Measurements from ENCODE around the gene BANK1. TPM values are rescaled to one million over a fixed set of nuclear protein-coding genes. Genes with fewer than 3 reads are reported as not detected.

The BANK1 gene
- total RNA-seq, 1 experiment from 2014 or later = 2.2 TPM

DNA sequence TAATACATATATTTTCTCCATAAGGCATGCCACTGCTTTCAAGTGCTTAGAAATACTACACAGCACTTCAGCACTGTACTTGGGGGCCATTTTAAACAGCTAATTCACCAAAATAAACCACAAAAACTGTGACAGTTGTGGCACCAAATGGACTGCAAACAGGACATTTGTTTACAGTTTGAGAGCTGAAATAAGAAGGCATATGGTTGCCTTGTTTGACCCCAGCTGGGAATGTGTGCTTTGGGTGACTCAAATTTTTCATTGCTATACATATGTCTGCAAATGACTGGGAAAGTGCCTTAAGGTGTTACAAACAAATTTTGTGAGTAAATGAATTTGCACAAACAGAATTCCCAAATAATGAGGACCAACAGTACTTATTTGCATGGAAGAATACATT lies 124.2 kb downstream of the BANK1 start:
- H4K20me1 ChIP-seq (ENCODE audit: insufficient read depth) = no peaks in the 10 kb centered on the region
- no peak overlapping the region for H3K4me3 ChIP-seq
- no peaks in the 10 kb centered on the region for H3K27me3 ChIP-seq (ENCODE audit: insufficient read depth, low read depth)
- BruUV-seq (replicated peaks) = no TSS peak
- CTCF ChIA-PET = no interaction called here
- H3K9me3 ChIP-seq (ENCODE audit: insufficient read depth, low read depth) = no peaks in the 10 kb centered on the region
- H3K27ac ChIP-seq = no peak overlapping the region
- TF ChIP-seq, protein P1, sequence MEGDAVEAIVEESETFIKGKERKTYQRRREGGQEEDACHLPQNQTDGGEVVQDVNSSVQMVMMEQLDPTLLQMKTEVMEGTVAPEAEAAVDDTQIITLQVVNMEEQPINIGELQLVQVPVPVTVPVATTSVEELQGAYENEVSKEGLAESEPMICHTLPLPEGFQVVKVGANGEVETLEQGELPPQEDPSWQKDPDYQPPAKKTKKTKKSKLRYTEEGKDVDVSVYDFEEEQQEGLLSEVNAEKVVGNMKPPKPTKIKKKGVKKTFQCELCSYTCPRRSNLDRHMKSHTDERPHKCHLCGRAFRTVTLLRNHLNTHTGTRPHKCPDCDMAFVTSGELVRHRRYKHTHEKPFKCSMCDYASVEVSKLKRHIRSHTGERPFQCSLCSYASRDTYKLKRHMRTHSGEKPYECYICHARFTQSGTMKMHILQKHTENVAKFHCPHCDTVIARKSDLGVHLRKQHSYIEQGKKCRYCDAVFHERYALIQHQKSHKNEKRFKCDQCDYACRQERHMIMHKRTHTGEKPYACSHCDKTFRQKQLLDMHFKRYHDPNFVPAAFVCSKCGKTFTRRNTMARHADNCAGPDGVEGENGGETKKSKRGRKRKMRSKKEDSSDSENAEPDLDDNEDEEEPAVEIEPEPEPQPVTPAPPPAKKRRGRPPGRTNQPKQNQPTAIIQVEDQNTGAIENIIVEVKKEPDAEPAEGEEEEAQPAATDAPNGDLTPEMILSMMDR (conservative IDR thresholded peaks at IDR 0.05) = no peak
- TF ChIP-seq EZH2 (IDR thresholded peaks at IDR 0.05; ENCODE audit: low read depth) = no peak
- H3K79me2 ChIP-seq (ENCODE audit: low read depth) = no peaks in the 10 kb centered on the region
- no peaks in the 10 kb centered on the region for H3K4me1 ChIP-seq (replicated peaks; ENCODE audit: insufficient read depth)
- H3K4me2 ChIP-seq = no peak overlapping the region
- no peak overlapping the region for H2AFZ ChIP-seq
- no peak for DNase-seq
- no peaks in the 10 kb centered on the region for H3K9me2 ChIP-seq (ENCODE audit: insufficient read depth)
- POLR2A ChIA-PET (ENCODE audit: unreplicated experiment) = no interaction called here
- no peaks in the 10 kb centered on the region for H3K36me3 ChIP-seq (ENCODE audit: low read depth)
- intact Hi-C loops (cut with micrococcal nuclease; ENCODE audit: unreplicated experiment) = no loop called here
- H3F3A ChIP-seq (ENCODE audit: insufficient read depth, low read depth) = no peaks in the 10 kb centered on the region

DNA sequence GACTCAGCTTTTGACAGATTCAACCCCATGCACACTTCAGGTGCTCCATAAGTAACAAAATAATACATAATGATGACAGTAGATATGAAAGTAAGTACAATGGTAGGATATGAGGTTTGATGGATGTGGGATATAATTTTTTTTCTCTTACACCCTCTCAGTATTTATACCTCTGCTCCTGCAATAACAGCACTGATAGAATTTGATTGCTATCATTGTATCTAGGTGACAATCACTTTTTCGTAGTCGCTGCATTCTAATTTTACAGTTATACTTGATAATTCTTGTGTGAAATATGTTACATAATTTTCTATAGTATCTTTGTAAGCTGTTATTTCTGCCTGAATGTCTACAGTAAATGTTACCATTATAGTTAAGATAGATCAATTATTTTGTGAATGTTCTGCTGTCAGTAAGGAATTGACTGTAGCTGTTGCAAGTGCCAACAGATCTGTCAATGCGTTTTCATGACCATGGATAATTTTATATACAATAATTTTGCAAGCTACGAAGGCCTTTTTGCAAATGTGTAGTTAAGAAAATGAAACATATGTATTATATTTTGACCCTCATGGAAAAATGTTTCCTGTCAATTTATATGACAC lies 128.9 kb downstream of the BANK1 start:
- Histone ChIP-seq H3K27me3 (ENCODE audit: insufficient read depth, low read depth) (no peaks in the 10 kb centered on the region), H3K4me3 (no peak overlapping the region), H3K4me1 (replicated peaks; ENCODE audit: insufficient read depth) (no peaks in the 10 kb centered on the region), H3F3A (ENCODE audit: insufficient read depth, low read depth) (no peaks in the 10 kb centered on the region), H3K4me2 (no peak overlapping the region), H4K20me1 (ENCODE audit: insufficient read depth) (no peaks in the 10 kb centered on the region), H2AFZ (no peak overlapping the region), H3K36me3 (ENCODE audit: low read depth) (no peaks in the 10 kb centered on the region), H3K9me2 (ENCODE audit: insufficient read depth) (no peaks in the 10 kb centered on the region), H3K9me3 (ENCODE audit: insufficient read depth, low read depth) (no peaks in the 10 kb centered on the region), H3K27ac (no peak overlapping the region), H3K79me2 (ENCODE audit: low read depth) (no peaks in the 10 kb centered on the region)
- BruUV-seq (replicated peaks) = no TSS peak
- DNase-seq = no peak
- POLR2A ChIA-PET (ENCODE audit: unreplicated experiment) = no interaction called here
- TF ChIP-seq, protein P1 (conservative IDR thresholded peaks at IDR 0.05) = no peak
- TF ChIP-seq EZH2 (IDR thresholded peaks at IDR 0.05; ENCODE audit: low read depth) = no peak
- intact Hi-C loops (cut with micrococcal nuclease; ENCODE audit: unreplicated experiment) = no loop called here
- CTCF ChIA-PET = no interaction called here

DNA sequence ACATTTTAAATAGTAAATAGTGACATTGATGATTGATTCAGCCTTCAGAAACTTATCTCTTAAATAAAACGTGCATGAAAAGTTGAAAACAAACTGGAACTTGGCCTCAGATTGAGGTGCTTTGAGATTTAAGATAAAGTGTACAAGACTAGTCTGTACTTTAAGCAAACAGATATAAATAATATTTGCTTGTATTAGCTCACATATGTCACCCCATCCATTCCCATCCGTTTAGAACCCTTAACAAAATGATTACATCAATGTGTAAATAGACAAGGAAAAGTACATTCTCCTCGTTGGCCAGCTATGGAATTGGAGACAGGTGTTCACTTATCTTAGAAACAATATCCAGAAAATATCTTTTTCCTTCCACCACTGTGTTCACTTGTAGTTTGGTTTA lies 130.8 kb downstream of the BANK1 start:
- H3K27me3 ChIP-seq (ENCODE audit: insufficient read depth, low read depth) = no peaks in the 10 kb centered on the region
- H3K9me2 ChIP-seq (ENCODE audit: insufficient read depth) = no peaks in the 10 kb centered on the region
- no peaks in the 10 kb centered on the region for H3K79me2 ChIP-seq (ENCODE audit: low read depth)
- no peaks in the 10 kb centered on the region for H3K4me1 ChIP-seq (replicated peaks; ENCODE audit: insufficient read depth)
- H4K20me1 ChIP-seq (ENCODE audit: insufficient read depth) = no peaks in the 10 kb centered on the region
- CTCF ChIA-PET = no interaction called here
- H2AFZ ChIP-seq = no peak overlapping the region
- no peak for DNase-seq
- intact Hi-C loops (cut with micrococcal nuclease; ENCODE audit: unreplicated experiment) = loop anchor here (2.0 kb wide), 1 partner anchor 13 kb away; no protein-coding TSS in a partner anchor
- H3K27ac ChIP-seq = no peak overlapping the region
- H3K4me2 ChIP-seq = no peak overlapping the region
- BruUV-seq (replicated peaks) = no TSS peak
- TF ChIP-seq EZH2 (IDR thresholded peaks at IDR 0.05; ENCODE audit: low read depth) = no peak
- TF ChIP-seq, protein P1 (conservative IDR thresholded peaks at IDR 0.05) = no peak
- no peaks in the 10 kb centered on the region for H3K9me3 ChIP-seq (ENCODE audit: insufficient read depth, low read depth)
- no peak overlapping the region for H3K4me3 ChIP-seq
- POLR2A ChIA-PET (ENCODE audit: unreplicated experiment) = no interaction called here
- no peaks in the 10 kb centered on the region for H3K36me3 ChIP-seq (ENCODE audit: low read depth)
- no peaks in the 10 kb centered on the region for H3F3A ChIP-seq (ENCODE audit: insufficient read depth, low read depth)

Data from PC-9 (cell line).